Pons (tissue), 1 donor: ENCODE measurements around the gene NRAS.
"Not testable (repeated sequence)": the region's sequence is repeated elsewhere in the genome, so short reads cannot be mapped to it uniquely, and the experiment has no call there.

Experiments used
- DNase-seq: peaks from one replicate; pipeline ENCODE4 v3.0.0-alpha.2; 2016; ENCODE audit warnings: low spot score

The NRAS gene

GRCh38 chr1:114716304-114717170, at the start of gene NRAS:
NRAS (minus strand) TSS chr1:114716771; CDS start chr1:114716160, 611 bp downstream.
- DNase-seq = peak; percentile 87

GRCh38 chr1:114764689-114765088, 48.1 kb upstream of the NRAS start:
- no peak for DNase-seq

- no peak for DNase-seq
Observed at GRCh38 chr1:114758256-114758832, 41.8 kb upstream of the NRAS start.

GRCh38 chr1:114757455-114758255, 41.1 kb upstream of the NRAS start, which contains the start of gene CSDE1:
CSDE1 (minus strand) TSS chr1:114757984; CDS start chr1:114739890, 18,094 bp downstream.
- peak; percentile 99 for DNase-seq

- DNase-seq = no peak
Observed at GRCh38 chr1:114756949-114757454, 40.4 kb upstream of the NRAS start.

GRCh38 chr1:114756009-114756892, 39.7 kb upstream of the NRAS start:
- DNase-seq = no peak

- DNase-seq = no peak
Observed at GRCh38 chr1:114755006-114755931, 38.7 kb upstream of the NRAS start.

- not testable (repeated sequence) for DNase-seq
Observed at GRCh38 chr1:114753702-114754101, 37.1 kb upstream of the NRAS start.

GRCh38 chr1:114753143-114753542, 36.6 kb upstream of the NRAS start:
- no peak for DNase-seq

- no peak for DNase-seq
Observed at GRCh38 chr1:114750780-114751179, 34.2 kb upstream of the NRAS start.

GRCh38 chr1:114749835-114750234, 33.3 kb upstream of the NRAS start:
- no peak for DNase-seq

GRCh38 chr1:114746450-114747121, 30.0 kb upstream of the NRAS start:
- DNase-seq = no peak

GRCh38 chr1:114745291-114745690, 28.7 kb upstream of the NRAS start:
- DNase-seq = no peak

- no peak for DNase-seq
Observed at GRCh38 chr1:114741963-114742746, 25.6 kb upstream of the NRAS start.

GRCh38 chr1:114740331-114740730, 23.8 kb upstream of the NRAS start:
- DNase-seq = no peak

GRCh38 chr1:114737314-114737849, 20.8 kb upstream of the NRAS start:
- no peak for DNase-seq

- DNase-seq = no peak
Observed at GRCh38 chr1:114735479-114735878, 18.9 kb upstream of the NRAS start.

GRCh38 chr1:114729782-114730181, 13.2 kb upstream of the NRAS start:
- DNase-seq = no peak

GRCh38 chr1:114728553-114728952, 12.0 kb upstream of the NRAS start:
- DNase-seq = no peak
